ENCODE results near the gene KDM5B. TPM values are rescaled to one million over a fixed set of nuclear protein-coding genes. Genes with fewer than 3 reads are reported as not detected.

Gene KDM5B
- total RNA-seq, 1 experiment from 2014 or later: 62.7 TPM

DNA sequence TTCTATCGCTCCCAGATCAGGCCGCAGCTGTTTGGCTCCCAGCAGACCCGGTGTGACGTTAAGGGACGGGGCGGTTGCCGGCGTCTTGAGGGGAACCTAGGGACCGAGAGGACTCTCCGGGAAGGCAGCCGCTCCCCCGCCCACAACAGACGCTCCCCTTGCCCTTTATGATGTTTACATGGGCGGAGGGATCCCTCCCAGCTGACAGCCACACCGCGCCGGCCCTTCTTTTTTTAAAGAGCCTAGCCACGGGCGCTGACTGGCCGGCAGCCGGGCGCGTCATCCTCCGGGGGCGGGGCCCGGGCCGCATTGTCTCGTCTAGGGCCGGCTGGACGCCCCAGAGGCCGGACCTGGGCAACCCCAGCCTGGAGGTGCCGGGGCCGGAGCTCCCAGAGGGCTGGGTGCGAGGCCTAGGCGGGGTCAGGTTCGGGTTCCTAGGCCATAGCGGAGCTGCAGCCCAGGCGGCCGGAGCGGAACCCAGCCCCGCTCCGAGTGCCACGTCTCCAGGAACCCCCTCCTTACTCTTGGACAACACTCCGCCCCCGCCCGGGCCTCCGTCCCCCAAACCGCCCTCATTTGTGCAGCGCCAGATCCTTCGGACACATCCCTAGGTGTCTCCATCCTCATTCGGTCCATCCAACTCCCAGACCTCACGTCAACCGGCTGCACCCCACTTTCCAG, 2.5 kb upstream of the KDM5B start, which contains the start of gene PCAT6:
Gene PCAT6, plus strand, starts transcription at position 340 of the 681 bp plus-strand sequence.
- no peak for TF ChIP-seq CTCF (IDR thresholded peaks at IDR 0.05; ENCODE audit: insufficient read depth in 1 of 2, low read depth in 1 of 2, low read length in 1 of 2, severe bottlenecking in 1 of 2, unreplicated experiment in 1 of 2)
- CTCF ChIA-PET: interaction anchor here (0.5 kb wide), 1 partner anchor 117 kb away, joined by 3 read pairs; the partner anchor contains the start of gene KLHL12
- POLR2A ChIA-PET: interaction anchor here (1.1 to 1.4 kb wide), 2 partner anchors 11 to 50 kb away, joined by 3 to 9 read pairs; no protein-coding TSS in a partner anchor
- Mint-ChIP-seq H3K27ac (ENCODE audit: unreplicated experiment) (peak within 1 kb of the TSS; percentile 53), H3K9me3 (ENCODE audit: unreplicated experiment) (no peaks in the 10 kb centered on the region), H3K36me3 (ENCODE audit: insufficient read depth, unreplicated experiment) (peaks cover 15% of the 10 kb centered on the region), H3K4me1 (ENCODE audit: low read depth, unreplicated experiment) (peaks cover 41% of the 10 kb centered on the region), H3K27me3 (ENCODE audit: insufficient read depth, unreplicated experiment) (no peaks in the 10 kb centered on the region), H3K4me3 (ENCODE audit: unreplicated experiment) (peak within 1 kb of the TSS; percentile 89)
- peak; percentile 97 for DNase-seq
- no peaks in the 10 kb centered on the region for H3K27me3 ChIP-seq (replicated peaks; ENCODE audit: control insufficient read depth, insufficient read depth, low read length)
- intact Hi-C loops (cut with micrococcal nuclease; ENCODE audit: unreplicated experiment): loop anchor here (1.0 kb wide), 3 partner anchors 42 to 148 kb away; partner anchors contain the start of gene ADIPOR1
- H3K4me1 ChIP-seq: peaks cover 30% of the 10 kb centered on the region
- H3K36me3 ChIP-seq (ENCODE audit: control insufficient read depth, insufficient read depth, low read length): no peaks in the 10 kb centered on the region
- BruUV-seq (replicated peaks): no TSS peak
- no peaks in the 10 kb centered on the region for H3K9me3 ChIP-seq
- H3K4me3 ChIP-seq (ENCODE audit: low read depth, low read length): peak within 1 kb of the TSS; percentile 62

GRCh38 chr1:202810193-202810614, 2.0 kb upstream of the KDM5B start:
- CTCF ChIA-PET: no interaction called here
- intact Hi-C loops (cut with micrococcal nuclease; ENCODE audit: unreplicated experiment): loop anchor here (1.0 kb wide), 2 partner anchors 50 to 148 kb away; partner anchors contain the start of gene ADIPOR1
- no peak for DNase-seq
- no peaks in the 10 kb centered on the region for H3K9me3 ChIP-seq
- H3K27me3 ChIP-seq (replicated peaks; ENCODE audit: control insufficient read depth, insufficient read depth, low read length): no peaks in the 10 kb centered on the region
- POLR2A ChIA-PET: interaction anchor here (1.4 kb wide), 1 partner anchor 50 kb away, joined by 9 read pairs; no protein-coding TSS in a partner anchor
- Mint-ChIP-seq H3K4me1 (ENCODE audit: low read depth, unreplicated experiment) (peaks cover 41% of the 10 kb centered on the region), H3K27me3 (ENCODE audit: insufficient read depth, unreplicated experiment) (no peaks in the 10 kb centered on the region), H3K4me3 (ENCODE audit: unreplicated experiment) (peak overlapping the region; percentile 89), H3K27ac (ENCODE audit: unreplicated experiment) (peak overlapping the region; percentile 53), H3K36me3 (ENCODE audit: insufficient read depth, unreplicated experiment) (peaks cover 15% of the 10 kb centered on the region), H3K9me3 (ENCODE audit: unreplicated experiment) (no peaks in the 10 kb centered on the region)
- no peak for TF ChIP-seq CTCF (IDR thresholded peaks at IDR 0.05; ENCODE audit: insufficient read depth in 1 of 2, low read depth in 1 of 2, low read length in 1 of 2, severe bottlenecking in 1 of 2, unreplicated experiment in 1 of 2)
- no peaks in the 10 kb centered on the region for H3K36me3 ChIP-seq (ENCODE audit: control insufficient read depth, insufficient read depth, low read length)
- peaks cover 32% of the 10 kb centered on the region for H3K4me1 ChIP-seq
- peak overlapping the region; percentile 54 for H3K4me3 ChIP-seq (ENCODE audit: low read depth, low read length)
- BruUV-seq (replicated peaks): no TSS peak

- Mint-ChIP-seq H3K27ac (ENCODE audit: unreplicated experiment) (peak overlapping the region; percentile 53), H3K36me3 (ENCODE audit: insufficient read depth, unreplicated experiment) (peaks cover 15% of the 10 kb centered on the region), H3K27me3 (ENCODE audit: insufficient read depth, unreplicated experiment) (no peaks in the 10 kb centered on the region), H3K4me3 (ENCODE audit: unreplicated experiment) (peak overlapping the region; percentile 89), H3K9me3 (ENCODE audit: unreplicated experiment) (no peaks in the 10 kb centered on the region), H3K4me1 (ENCODE audit: low read depth, unreplicated experiment) (peaks cover 41% of the 10 kb centered on the region)
- POLR2A ChIA-PET: interaction anchor here (0.7 to 0.8 kb wide), 2 partner anchors 51 to 52 kb away, joined by 3 to 8 read pairs; no protein-coding TSS in a partner anchor
- no TSS peak for BruUV-seq (replicated peaks)
- H3K4me3 ChIP-seq (ENCODE audit: low read depth, low read length): no peak overlapping the region
- DNase-seq: no peak
- no peak for TF ChIP-seq CTCF (IDR thresholded peaks at IDR 0.05; ENCODE audit: insufficient read depth in 1 of 2, low read depth in 1 of 2, low read length in 1 of 2, severe bottlenecking in 1 of 2, unreplicated experiment in 1 of 2)
- H3K4me1 ChIP-seq: peaks cover 29% of the 10 kb centered on the region
- H3K36me3 ChIP-seq (ENCODE audit: control insufficient read depth, insufficient read depth, low read length): no peaks in the 10 kb centered on the region
- intact Hi-C loops (cut with micrococcal nuclease; ENCODE audit: unreplicated experiment): loop anchor here (1.0 kb wide), 2 partner anchors 51 to 149 kb away; partner anchors contain the start of gene ADIPOR1
- H3K27me3 ChIP-seq (replicated peaks; ENCODE audit: control insufficient read depth, insufficient read depth, low read length): no peaks in the 10 kb centered on the region
- H3K9me3 ChIP-seq: no peaks in the 10 kb centered on the region
- CTCF ChIA-PET: no interaction called here
Measured at GRCh38 chr1:202809597-202810159, 1.5 kb upstream of the KDM5B start.
